ENCODE measurements around the gene ASB18.

DNA sequence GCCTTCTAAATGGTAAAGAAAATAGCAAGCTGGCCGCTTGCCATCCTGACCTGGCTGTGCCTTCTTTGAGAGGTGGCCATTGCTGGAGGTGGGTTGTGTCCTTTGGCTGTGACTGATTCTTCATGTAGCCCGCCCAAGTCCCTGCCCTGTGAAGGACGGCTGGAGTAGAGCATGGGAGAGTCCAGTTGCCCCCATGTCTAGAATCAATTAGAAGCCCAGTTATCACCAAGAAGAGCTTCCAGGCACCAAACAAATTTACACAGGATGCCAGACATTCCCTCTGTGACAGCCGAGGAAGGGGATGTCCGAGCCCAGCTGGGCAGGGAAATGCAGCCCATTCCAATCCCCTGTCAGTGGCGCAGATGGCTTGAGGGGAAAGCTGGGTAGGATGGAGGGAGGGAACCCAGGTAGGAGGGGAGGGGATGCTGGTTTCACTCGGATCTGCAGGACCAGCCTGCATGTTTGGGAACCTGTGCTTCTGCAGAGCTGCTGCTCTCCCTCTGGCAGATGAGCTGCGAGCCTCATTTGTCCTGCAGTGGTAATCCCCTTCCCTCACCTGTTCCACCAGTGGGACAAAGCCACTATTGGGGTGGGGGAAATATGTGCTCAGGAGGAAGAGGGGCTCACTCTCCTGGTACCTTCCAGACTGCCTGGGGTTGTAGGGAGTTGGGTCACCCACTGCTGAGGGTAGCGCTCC, 25.7 kb upstream of the ASB18 start:
- TF ChIP-seq, protein P1, sequence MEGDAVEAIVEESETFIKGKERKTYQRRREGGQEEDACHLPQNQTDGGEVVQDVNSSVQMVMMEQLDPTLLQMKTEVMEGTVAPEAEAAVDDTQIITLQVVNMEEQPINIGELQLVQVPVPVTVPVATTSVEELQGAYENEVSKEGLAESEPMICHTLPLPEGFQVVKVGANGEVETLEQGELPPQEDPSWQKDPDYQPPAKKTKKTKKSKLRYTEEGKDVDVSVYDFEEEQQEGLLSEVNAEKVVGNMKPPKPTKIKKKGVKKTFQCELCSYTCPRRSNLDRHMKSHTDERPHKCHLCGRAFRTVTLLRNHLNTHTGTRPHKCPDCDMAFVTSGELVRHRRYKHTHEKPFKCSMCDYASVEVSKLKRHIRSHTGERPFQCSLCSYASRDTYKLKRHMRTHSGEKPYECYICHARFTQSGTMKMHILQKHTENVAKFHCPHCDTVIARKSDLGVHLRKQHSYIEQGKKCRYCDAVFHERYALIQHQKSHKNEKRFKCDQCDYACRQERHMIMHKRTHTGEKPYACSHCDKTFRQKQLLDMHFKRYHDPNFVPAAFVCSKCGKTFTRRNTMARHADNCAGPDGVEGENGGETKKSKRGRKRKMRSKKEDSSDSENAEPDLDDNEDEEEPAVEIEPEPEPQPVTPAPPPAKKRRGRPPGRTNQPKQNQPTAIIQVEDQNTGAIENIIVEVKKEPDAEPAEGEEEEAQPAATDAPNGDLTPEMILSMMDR (optimal IDR thresholded peaks at IDR 0.05 in 1 of 3, IDR thresholded peaks at IDR 0.05 in 1 of 3, conservative IDR thresholded peaks at IDR 0.05 in 1 of 3; ENCODE audit: extremely low read depth in 1 of 3, insufficient read depth in 2 of 3, low read length in 3 of 3): no peak
- no peak for TF ChIP-seq EZH2 (IDR thresholded peaks at IDR 0.05; ENCODE audit: low read length)

Data from keratinocyte (primary cell).